Adipose tissue (tissue), 3 donors: Measurements from ENCODE around the gene LILRB5. TPM values are rescaled to one million over a fixed set of nuclear protein-coding genes. Genes with fewer than 3 reads are reported as not detected.
"Not testable (repeated sequence)": the region's sequence is repeated elsewhere in the genome, so short reads cannot be mapped to it uniquely, and the experiment has no call there.

Source experiments
- H3K27ac ChIP-seq: one replicate; pipeline ENCODE4 v1.5.1; 2013; ENCODE audit warnings: low read depth, low read length
- WGBS, 3 donors: extraction: QIAGEN DNeasy Blood & Tissue Kit; methylation state at CpG; one replicate each; pipeline ENCODE4 v1.1.7; 2013; 5-methylcytosine and 5-hydroxymethylcytosine counted together
- polyA plus RNA-seq, 3 donors: library from polyadenylated mRNA; stranded (reverse); fragments of 200-250 nt; gene quantifications; one replicate each; pipeline ENCODE4 v1.2.3, GENCODE V29; 2013
- donor health status: healthy with polysubstance abuse.
- donor health status: Bipolar disorder and iron deficiency.
- donor health status: healthy.

The LILRB5 gene
- polyA plus RNA-seq, 3 donors = 1.4 to 16.7 (median 13.5) TPM

GRCh38 chr19:54222474-54223276, 34.4 kb downstream of the LILRB5 start, which contains the start of gene LILRB3:
LILRB3 (minus strand) TSS chr19:54223007; CDS start chr19:54222976, 31 bp downstream.
- 54 to 61% (median 54%) methylated on average over 6 to 16 of the region's 16 CpGs for WGBS, 3 donors
- H3K27ac ChIP-seq = not testable (repeated sequence)

- 78 to 85% (median 79%) methylated on average over 6 to 7 of the region's 7 CpGs for WGBS, 3 donors
- H3K27ac ChIP-seq = not testable (repeated sequence)
Observed at GRCh38 chr19:54221947-54222346, 35.1 kb downstream of the LILRB5 start.

DNA sequence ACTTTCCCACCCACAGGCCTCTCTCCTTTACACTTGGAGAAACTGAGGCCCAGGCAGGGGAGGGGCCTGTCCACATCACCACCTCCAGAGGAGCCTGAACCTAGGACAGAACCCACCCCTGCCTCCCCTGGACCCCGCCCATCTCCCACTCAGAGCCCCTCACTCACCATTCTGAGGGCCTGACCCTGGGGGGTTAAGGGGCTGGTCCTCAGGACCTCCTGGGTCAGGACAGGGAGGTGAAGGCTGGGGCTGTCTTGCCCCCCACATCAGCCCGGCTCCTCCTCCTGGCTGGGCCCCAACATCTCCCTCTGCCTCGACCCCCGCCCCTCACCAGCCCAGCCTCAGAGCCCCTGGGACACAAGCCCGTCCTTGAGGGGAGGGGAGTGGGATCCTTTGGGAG, 37.4 kb downstream of the LILRB5 start:
- not testable (repeated sequence) for H3K27ac ChIP-seq
- 60 to 80% (median 72%) methylated on average over 1 to 5 of the region's 5 CpGs for WGBS, 3 donors

DNA sequence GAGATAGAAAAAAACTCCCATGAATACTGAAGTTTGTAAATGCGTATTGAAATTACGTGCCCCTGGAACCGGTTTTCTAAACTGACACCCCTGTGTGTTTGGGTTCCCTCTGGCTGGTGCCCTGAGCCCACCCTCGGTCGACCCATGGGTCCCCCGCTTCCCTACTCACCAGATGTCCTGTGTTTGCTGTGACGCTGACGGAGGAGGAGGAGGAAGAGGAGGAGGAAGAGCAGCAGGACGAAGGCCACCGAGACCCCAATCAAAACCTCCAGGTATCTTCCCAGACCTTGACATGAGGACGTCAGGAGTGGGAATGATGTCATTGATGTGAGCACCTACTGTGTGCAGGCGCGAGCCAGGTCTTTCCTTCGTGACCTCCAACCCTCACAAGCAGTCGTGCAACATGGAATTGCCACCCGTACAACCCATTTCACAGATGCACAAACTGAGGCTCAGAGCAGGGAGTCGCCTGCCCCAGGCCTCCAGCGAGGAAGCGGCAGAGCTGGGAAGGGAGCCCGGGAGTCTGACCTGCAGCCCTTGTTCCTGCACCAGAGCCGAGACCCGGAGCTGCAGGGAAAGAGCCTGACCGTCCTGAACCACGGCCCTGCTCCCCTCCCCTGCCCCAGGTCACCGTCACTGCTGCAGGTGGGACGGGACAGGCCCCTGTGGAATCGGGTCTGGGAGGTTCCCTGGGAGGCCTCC, 38.0 kb downstream of the LILRB5 start:
- 85 to 92% (median 91%) methylated on average over 26 to 27 of the region's 27 CpGs for WGBS, 3 donors
- H3K27ac ChIP-seq = no peak overlapping the region

DNA sequence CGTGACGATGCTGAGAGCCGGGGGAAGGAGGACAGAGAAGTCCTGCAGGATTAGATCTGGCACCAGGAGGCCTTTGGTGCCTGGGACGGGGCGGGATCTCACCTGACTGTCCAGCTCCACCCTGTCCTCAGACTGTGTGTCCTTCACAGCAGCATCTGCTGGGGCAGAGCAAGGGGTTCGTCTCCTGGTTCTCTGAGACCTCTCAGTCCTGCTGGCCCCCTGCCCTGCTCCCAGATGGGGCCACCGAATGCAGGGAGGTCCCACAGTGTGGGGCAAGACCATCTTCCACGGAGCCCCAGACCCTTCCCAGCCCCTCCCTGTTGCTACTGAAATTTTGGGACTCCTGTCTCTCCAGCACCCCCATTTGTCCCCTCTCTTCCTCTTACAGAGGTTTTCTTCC, 38.8 kb downstream of the LILRB5 start:
- H3K27ac ChIP-seq = no peak overlapping the region
- WGBS, 3 donors = 71 to 82% (median 75%) methylated on average over 5 to 8 of the region's 8 CpGs

DNA sequence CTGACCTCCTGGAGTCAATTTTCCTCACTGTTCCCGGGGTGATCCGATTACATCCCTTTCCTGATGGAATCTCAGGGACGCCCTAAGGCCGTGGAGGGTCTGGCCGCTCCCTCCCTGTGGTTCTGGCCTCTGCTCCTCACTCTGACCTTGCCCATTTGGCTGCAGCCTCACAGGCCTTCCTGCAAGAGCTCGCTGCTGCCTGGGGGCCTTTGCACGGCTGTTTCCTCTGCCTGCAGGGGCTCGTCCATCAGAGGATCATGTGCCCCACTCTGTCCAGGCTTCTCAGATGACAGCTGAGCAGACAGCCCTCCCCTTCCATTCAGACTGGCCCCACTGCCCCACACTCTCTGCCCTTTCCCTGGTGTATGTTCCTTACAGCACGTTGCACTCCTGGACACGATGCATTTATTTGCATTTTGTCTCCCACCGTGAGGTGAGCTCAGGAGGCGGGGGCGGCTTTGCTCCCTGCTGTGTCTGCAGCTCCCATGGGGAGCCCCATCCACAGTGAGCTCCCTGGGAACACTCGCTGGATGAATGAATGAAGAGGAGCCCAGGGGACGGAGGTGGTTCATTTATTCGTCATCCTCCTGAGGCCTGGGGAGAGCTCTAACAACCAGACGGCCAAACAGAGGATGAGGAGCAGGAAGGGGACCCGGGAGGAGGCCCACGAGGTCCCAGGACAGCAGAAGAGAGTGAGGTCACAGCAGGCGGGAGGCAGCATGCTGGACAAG, 39.4 kb downstream of the LILRB5 start:
- 53 to 72% (median 60%) methylated on average over 12 to 16 of the region's 20 CpGs for WGBS, 3 donors
- not testable (repeated sequence) for H3K27ac ChIP-seq

DNA sequence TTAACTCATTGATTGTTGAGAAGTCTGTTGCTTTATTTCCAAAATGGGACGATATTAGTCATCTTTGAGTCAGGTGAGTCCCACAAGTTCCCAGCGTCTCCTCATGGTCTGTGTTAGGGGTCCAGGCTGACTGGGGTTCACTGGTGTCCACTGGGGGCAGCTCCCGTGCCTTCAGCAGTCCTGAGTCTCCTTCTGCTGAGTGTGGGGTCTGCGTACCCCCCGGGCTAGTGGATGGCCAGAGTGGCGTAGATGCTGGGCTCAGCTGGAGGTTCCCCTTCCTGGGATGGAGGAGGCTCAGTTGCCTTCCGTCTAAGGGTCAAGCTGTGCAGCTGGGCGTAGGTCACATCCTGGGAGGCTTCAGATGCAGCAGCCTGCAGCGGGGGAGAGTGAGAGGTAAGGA, 40.2 kb downstream of the LILRB5 start:
- no peak overlapping the region for H3K27ac ChIP-seq
- WGBS, 3 donors = 80 to 87% (median 87%) methylated on average over 9 of the region's 9 CpGs

- 94 to 98% (median 94%) methylated on average over 12 to 14 of the region's 19 CpGs for WGBS, 3 donors
- not testable (repeated sequence) for H3K27ac ChIP-seq
Observed at GRCh38 chr19:54214734-54215133, 42.3 kb downstream of the LILRB5 start.

- WGBS, 3 donors = 53 to 64% (median 60%) methylated on average over 2 to 4 of the region's 5 CpGs
Observed at GRCh38 chr19:54214217-54214616, 42.9 kb downstream of the LILRB5 start.

DNA sequence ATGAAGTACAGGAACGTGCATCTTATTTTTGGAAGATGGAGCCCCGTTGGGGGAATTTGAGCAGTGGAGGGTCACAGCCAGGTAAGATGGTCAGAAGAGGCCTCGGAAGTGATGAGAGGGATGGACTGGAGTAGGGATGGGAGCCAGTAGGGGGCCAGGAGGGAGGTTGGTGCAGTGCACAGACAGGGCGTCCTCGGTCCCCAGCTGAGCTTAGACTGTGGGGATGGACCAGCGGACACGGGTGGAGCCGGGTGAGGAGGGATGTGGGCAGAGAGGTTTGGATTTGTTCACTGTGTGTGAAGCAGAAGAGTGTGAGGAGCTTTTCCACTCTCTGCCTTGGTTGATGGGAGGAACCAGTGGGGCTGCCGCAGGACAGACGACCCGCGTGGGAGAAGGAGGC, 45.8 kb downstream of the LILRB5 start:
- H3K27ac ChIP-seq = no peak overlapping the region
- WGBS, 3 donors = 84 to 89% (median 85%) methylated on average over 12 of the region's 12 CpGs

More at GRCh38 chr19:54214217-54214616, 42.9 kb downstream of the LILRB5 start:
- not testable (repeated sequence) for H3K27ac ChIP-seq

DNA sequence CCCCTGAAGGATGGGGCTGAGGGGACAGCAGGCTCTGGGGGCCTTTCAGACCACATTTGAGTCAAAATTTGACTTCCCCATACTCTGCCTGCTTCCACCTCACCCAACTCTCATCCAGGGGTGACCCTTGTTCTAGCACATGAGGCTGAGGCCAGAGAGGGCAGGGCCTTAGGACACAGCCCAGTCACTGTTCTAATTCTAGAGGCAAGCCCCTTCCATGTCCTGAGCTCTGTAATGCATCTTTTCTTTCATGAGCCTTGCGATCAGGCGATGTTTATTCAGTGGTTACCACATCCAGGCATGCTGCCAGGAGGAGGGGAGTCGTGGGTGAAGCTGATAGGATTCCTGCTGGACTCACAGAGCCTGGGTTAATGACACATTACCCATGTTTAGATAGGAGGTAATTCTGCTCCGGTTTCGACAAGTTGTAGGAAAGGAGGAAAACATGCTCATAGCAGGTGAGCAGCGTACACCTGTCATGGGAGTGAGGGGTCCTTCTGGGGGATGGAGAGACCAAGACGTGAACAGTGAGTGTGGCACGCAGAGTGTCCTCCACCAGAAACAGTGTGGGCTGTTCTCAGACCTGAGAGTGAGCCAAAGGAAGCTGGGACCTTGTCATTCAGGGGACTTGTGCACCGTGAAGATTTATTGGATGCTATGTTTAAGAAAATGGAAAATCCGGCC, 47.1 kb downstream of the LILRB5 start:
- H3K27ac ChIP-seq = peak overlapping the region; percentile 90
- 13 to 27% (median 25%) methylated on average over 10 of the region's 10 CpGs for WGBS, 3 donors

DNA sequence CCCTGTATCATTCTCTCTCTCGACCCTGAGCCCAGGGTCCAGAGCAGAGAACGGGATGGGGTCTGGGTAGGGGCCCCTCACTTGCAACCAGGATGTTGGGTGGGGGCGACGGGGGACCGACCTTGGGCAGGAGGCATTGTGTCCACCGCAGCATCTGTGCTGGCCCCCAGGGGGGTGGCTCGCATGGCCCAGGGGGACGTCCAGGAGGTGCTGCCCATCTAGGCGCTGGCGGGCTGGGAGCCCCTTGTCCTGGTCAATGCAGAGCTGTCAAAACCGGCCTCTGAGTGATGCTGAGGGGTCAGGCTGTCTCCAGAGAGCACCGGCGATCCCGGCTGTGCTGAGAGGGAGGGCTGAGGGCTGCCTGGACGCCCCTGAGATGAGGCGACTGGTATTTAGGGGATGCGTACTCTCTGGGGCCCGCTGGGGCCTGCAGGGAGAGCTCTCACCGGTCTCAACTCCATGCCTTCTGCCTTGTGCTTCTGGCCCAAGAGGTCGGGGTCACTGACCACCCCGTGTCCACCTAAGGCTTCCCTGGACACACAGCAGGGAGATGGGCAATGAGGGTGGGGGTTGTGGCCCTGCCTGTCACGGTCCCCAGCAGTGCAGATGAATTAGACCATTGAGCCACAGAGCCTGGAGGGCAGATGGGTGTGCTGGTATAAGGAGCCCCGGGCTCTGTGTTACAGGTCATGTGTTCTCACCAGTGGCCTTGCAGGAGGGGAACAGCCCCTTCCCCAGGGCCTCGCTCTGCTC, 47.8 kb downstream of the LILRB5 start:
- 48 to 62% (median 59%) methylated on average over 24 of the region's 24 CpGs for WGBS, 3 donors

GRCh38 chr19:54208784-54209057, 48.4 kb downstream of the LILRB5 start:
- 66 to 82% (median 79%) methylated on average over 8 of the region's 8 CpGs for WGBS, 3 donors
- peak overlapping the region; percentile 90 for H3K27ac ChIP-seq

More for the DNA sequence above, 47.8 kb downstream of the LILRB5 start:
- H3K27ac ChIP-seq = peak overlapping the region; percentile 90

- 38 to 54% (median 53%) methylated on average over 17 to 18 of the region's 18 CpGs for WGBS, 3 donors
- H3K27ac ChIP-seq = peak overlapping the region; percentile 90
Observed at GRCh38 chr19:54207983-54208783, 48.9 kb downstream of the LILRB5 start.

GRCh38 chr19:54207676-54207982, 49.4 kb downstream of the LILRB5 start:
- H3K27ac ChIP-seq = peak overlapping the region; percentile 66
- WGBS, 3 donors = 45 to 76% (median 48%) methylated on average over 5 of the region's 5 CpGs

DNA sequence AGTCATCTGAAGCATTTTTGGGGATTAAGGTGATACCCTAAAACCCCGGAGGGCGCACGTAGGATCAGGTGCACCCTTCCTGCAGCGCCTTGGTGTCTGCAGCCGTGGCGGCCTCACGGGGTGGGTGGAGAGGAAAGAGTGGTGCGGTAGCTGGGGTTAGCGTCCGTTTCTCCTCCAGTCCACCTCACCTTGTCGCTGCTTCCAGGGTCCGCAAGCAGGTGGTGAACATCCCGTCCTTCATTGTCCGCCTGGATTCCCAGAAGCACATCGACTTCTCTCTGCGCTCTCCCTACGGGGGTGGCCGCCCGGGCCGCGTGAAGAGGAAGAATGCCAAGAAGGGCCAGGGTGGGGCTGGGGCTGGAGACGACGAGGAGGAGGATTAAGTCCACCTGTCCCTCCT, 49.9 kb downstream of the LILRB5 start:
- peak overlapping the region; percentile 66 for H3K27ac ChIP-seq
- 56 to 78% (median 72%) methylated on average over 16 to 23 of the region's 23 CpGs for WGBS, 3 donors

DNA sequence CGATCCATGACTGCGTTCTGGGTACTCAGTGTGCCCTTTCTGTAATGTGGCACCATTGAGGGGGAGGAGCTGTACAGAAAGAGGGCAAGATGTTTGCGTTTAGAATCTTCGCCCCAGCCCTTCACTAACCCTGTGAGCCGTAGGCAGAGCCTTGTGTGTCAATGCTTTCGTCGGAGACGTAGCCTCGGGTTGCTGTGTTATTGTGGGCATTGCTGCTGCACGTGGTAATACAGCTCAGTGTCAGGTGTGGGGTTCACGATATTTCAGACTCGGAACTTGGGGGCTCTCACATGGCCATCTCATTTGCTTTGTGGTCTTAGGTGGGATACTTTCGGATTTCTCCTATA, 50.3 kb downstream of the LILRB5 start:
- peak overlapping the region; percentile 66 for H3K27ac ChIP-seq
- WGBS, 3 donors = 78 to 81% (median 79%) methylated on average over 13 of the region's 13 CpGs
